Measurements from ENCODE around the gene C3orf18.

Gene C3orf18

DNA sequence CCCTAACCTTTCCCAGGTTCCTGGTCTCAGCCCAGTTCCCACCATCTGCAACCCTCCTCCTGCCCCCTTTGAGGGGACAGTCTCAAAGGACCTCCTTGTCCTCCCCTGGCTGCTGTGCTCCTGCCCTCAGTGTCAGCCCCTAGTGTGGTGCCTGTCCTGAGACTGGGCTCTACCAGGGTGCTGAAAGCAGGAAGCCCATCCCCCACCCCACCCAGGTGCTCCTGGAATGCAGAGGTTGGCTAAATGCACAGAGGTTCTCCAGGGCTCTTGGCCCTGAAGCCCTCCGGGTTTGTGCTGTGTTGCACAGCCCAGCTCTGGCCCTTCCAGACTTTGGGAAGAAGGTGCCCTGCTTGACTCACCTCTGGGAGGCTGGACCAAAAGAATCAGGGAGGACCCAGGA lies 21.8 kb downstream of the C3orf18 start:
- DNase-seq (ENCODE audit: low read depth in 1 of 2, low spot score in 1 of 2): no peak
- TF ChIP-seq POLR2AphosphoS5 (IDR thresholded peaks at IDR 0.05; ENCODE audit: low read depth) (no peak), SPI1 (IDR thresholded peaks at IDR 0.05; ENCODE audit: borderline replicate concordance, low read depth) (no peak), GABPA (IDR thresholded peaks at IDR 0.05; ENCODE audit: low read depth) (no peak)
- TF ChIP-seq, protein P1, sequence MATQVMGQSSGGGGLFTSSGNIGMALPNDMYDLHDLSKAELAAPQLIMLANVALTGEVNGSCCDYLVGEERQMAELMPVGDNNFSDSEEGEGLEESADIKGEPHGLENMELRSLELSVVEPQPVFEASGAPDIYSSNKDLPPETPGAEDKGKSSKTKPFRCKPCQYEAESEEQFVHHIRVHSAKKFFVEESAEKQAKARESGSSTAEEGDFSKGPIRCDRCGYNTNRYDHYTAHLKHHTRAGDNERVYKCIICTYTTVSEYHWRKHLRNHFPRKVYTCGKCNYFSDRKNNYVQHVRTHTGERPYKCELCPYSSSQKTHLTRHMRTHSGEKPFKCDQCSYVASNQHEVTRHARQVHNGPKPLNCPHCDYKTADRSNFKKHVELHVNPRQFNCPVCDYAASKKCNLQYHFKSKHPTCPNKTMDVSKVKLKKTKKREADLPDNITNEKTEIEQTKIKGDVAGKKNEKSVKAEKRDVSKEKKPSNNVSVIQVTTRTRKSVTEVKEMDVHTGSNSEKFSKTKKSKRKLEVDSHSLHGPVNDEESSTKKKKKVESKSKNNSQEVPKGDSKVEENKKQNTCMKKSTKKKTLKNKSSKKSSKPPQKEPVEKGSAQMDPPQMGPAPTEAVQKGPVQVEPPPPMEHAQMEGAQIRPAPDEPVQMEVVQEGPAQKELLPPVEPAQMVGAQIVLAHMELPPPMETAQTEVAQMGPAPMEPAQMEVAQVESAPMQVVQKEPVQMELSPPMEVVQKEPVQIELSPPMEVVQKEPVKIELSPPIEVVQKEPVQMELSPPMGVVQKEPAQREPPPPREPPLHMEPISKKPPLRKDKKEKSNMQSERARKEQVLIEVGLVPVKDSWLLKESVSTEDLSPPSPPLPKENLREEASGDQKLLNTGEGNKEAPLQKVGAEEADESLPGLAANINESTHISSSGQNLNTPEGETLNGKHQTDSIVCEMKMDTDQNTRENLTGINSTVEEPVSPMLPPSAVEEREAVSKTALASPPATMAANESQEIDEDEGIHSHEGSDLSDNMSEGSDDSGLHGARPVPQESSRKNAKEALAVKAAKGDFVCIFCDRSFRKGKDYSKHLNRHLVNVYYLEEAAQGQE (IDR thresholded peaks at IDR 0.05; ENCODE audit: insufficient replicate concordance, low read depth): no peak
- TF ChIP-seq, protein P2, sequence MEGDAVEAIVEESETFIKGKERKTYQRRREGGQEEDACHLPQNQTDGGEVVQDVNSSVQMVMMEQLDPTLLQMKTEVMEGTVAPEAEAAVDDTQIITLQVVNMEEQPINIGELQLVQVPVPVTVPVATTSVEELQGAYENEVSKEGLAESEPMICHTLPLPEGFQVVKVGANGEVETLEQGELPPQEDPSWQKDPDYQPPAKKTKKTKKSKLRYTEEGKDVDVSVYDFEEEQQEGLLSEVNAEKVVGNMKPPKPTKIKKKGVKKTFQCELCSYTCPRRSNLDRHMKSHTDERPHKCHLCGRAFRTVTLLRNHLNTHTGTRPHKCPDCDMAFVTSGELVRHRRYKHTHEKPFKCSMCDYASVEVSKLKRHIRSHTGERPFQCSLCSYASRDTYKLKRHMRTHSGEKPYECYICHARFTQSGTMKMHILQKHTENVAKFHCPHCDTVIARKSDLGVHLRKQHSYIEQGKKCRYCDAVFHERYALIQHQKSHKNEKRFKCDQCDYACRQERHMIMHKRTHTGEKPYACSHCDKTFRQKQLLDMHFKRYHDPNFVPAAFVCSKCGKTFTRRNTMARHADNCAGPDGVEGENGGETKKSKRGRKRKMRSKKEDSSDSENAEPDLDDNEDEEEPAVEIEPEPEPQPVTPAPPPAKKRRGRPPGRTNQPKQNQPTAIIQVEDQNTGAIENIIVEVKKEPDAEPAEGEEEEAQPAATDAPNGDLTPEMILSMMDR (IDR thresholded peaks at IDR 0.05; ENCODE audit: insufficient read depth, low read length): no peak
- no peaks in the 10 kb centered on the region for H3K27me3 ChIP-seq (ENCODE audit: insufficient read depth, poor library complexity, severe bottlenecking)
- no peak overlapping the region for H3K4me3 ChIP-seq (replicated peaks; ENCODE audit: insufficient read depth, low read length)
- no peak overlapping the region for H3K27ac ChIP-seq (replicated peaks)

DNA sequence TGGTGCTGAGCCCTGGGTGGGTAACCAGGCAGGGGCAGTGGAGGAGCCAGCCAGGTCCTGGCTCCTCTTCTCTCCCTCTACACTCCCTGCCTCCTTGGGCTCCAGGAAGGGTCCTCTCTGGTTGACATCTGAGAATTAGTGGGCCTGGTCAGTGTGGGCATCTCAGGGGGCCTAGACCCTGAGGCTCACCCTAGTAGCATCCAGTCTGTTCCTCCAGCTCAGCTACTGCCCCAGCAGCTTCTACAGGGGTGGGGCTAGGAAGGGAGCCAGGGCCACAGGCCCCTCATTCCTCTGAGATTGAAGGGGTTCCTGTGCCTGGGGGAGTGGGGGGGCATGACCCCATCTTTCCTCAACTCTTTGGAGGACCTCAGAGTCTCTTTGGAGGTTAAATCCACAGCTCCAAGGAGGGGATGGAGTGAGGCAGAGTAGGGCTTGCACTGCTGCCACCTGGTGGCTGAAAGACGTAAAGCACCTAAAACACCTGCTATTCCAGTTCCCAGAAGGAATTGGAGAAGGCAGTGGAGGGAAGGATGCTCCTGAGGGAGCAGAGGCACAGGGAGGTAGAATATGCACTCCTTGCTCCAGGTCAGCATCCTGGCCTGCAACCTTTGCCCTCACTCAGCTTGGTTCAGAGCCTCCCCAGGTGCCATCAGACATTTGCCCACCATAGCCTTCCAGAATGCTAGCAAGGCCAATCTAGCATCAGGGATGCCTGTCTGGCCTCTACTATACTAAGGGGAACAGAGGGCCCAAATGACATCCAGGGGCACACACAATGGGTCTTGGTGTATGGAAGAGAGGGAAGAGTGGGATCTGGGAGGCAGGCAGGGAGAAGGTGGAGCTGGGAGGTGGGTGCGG lies 25.1 kb downstream of the C3orf18 start:
- Histone ChIP-seq H3K4me3 (replicated peaks; ENCODE audit: insufficient read depth, low read length) (no peak overlapping the region), H3K27ac (replicated peaks) (no peak overlapping the region), H3K27me3 (ENCODE audit: insufficient read depth, poor library complexity, severe bottlenecking) (peaks cover 4% of the 10 kb centered on the region)
- DNase-seq (ENCODE audit: low read depth in 1 of 2, low spot score in 1 of 2): peak in 1 of 2 experiments; percentile 33
- TF ChIP-seq, protein P1 (IDR thresholded peaks at IDR 0.05; ENCODE audit: insufficient replicate concordance, low read depth): no peak
- TF ChIP-seq, protein P2 (IDR thresholded peaks at IDR 0.05; ENCODE audit: insufficient read depth, low read length): peak; percentile 90

DNA sequence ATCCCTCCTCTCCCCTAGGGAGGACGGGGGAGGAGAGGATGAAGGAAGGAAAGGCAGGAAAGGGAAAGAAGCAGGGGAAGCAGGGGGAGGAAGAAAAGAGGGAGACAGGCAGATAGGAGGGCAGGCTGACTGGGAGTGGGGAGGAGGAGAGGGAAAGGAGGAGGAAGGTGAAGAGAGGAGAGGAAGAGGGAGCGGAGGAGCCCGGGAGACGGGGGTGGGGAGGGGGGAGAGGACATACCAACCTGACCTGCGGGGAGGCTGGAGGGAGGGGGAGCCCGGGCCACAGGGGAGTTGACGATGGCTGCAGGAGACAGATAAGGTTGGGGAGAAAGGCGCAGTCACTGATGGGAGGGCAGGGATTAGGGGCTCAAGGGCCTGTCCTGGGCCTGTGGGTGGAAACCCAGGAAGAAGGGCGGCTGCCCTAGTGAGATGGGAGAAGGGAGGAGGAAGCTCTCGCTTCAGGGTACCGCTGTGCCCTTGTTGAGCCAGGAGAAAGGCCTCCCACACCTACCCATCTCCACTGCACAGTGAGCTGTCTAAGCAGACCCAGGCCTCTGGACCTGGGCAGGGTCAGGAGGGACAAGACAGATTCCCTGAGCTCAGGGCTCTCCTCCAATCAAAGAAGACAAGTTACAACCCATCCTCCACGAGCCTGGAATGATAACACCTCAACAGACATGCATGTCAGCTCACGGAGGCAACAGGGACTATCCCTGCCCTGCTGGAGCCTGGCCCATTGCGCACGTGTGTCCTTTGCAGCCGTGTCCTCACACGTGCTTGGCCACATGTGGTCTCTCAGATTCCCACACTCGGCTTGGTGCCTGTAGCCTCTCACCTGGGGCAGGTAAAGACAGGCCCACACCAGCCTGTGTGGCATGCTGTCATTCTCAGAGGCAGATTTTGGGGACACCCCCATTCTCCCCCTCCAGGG lies 27.9 kb downstream of the C3orf18 start:
- Histone ChIP-seq H3K27me3 (ENCODE audit: insufficient read depth, poor library complexity, severe bottlenecking) (peaks cover 7% of the 10 kb centered on the region), H3K4me3 (replicated peaks; ENCODE audit: insufficient read depth, low read length) (no peak overlapping the region)
- no peak for TF ChIP-seq POLR2AphosphoS5 (IDR thresholded peaks at IDR 0.05; ENCODE audit: low read depth)
- no peak for TF ChIP-seq SPI1 (IDR thresholded peaks at IDR 0.05; ENCODE audit: borderline replicate concordance, low read depth)
- TF ChIP-seq GABPA (IDR thresholded peaks at IDR 0.05; ENCODE audit: low read depth): no peak
- TF ChIP-seq, protein P1 (IDR thresholded peaks at IDR 0.05; ENCODE audit: insufficient replicate concordance, low read depth): no peak
- TF ChIP-seq, protein P2 (IDR thresholded peaks at IDR 0.05; ENCODE audit: insufficient read depth, low read length): no peak

More for the DNA sequence above, 27.9 kb downstream of the C3orf18 start:
- no peak overlapping the region for H3K27ac ChIP-seq (replicated peaks)
- DNase-seq (ENCODE audit: low read depth in 1 of 2, low spot score in 1 of 2): no peak

Measured in HL-60 (cell line).